ENCODE data around the gene TRIP6. TPM values are rescaled to one million over a fixed set of nuclear protein-coding genes. Genes with fewer than 3 reads are reported as not detected.

TRIP6 gene
- total RNA-seq, 1 experiment from 2014 or later = 140 TPM

GRCh38 chr7:100852048-100852872 is 14.9 kb upstream of the TRIP6 start, which contains the start of gene SLC12A9 (continued):
- no peak; the same call in 1 of the 2 replicates for TF ChIP-seq USF2 (CRISPR knock-in tag; IDR thresholded peaks at IDR 0.05)
- TF ChIP-seq ZNF138 (CRISPR knock-in tag; conservative IDR thresholded peaks at IDR 0.05) = no peak
- no peak for TF ChIP-seq TCF7 (CRISPR knock-in tag; IDR thresholded peaks at IDR 0.05; ENCODE audit: low read depth)
- no peak for TF ChIP-seq RORB (CRISPR knock-in tag; IDR thresholded peaks at IDR 0.05)
- no peak for TF ChIP-seq TEAD4 (CRISPR knock-in tag; IDR thresholded peaks at IDR 0.05)
- no peak for TF ChIP-seq HMGA2 (CRISPR knock-in tag; IDR thresholded peaks at IDR 0.05)
- peak; percentile 85 for TF ChIP-seq SP1 (CRISPR knock-in tag; conservative IDR thresholded peaks at IDR 0.05)
- no peak for TF ChIP-seq ZNF121 (CRISPR knock-in tag; IDR thresholded peaks at IDR 0.05)
- TF ChIP-seq GTF2I (CRISPR knock-in tag; conservative IDR thresholded peaks at IDR 0.05) = no peak
- no peak for TF ChIP-seq ATF2 (CRISPR knock-in tag; IDR thresholded peaks at IDR 0.05; ENCODE audit: borderline replicate concordance, low read depth)
- TF ChIP-seq GABPB1 (CRISPR knock-in tag; IDR thresholded peaks at IDR 0.05) = no peak
- TF ChIP-seq NR2C2 (CRISPR knock-in tag; IDR thresholded peaks at IDR 0.05) = no peak
- TF ChIP-seq CREM (CRISPR knock-in tag; IDR thresholded peaks at IDR 0.05) = peak; percentile 51; the same call in 1 of the 2 replicates
- no peak for TF ChIP-seq CDX4 (CRISPR knock-in tag; IDR thresholded peaks at IDR 0.05; ENCODE audit: borderline replicate concordance)
- no peak for TF ChIP-seq STAT6 (CRISPR knock-in tag; conservative IDR thresholded peaks at IDR 0.05; ENCODE audit: low read depth)
- no peak for TF ChIP-seq KAT7 (CRISPR knock-in tag; IDR thresholded peaks at IDR 0.05; ENCODE audit: borderline replicate concordance)
- no peak for TF ChIP-seq EMX1 (CRISPR knock-in tag; IDR thresholded peaks at IDR 0.05)
- TF ChIP-seq ZBTB43 (CRISPR knock-in tag; IDR thresholded peaks at IDR 0.05) = no peak; the same call in 1 of the 2 replicates
- TF ChIP-seq ZNF532 (CRISPR knock-in tag; IDR thresholded peaks at IDR 0.05; ENCODE audit: borderline replicate concordance) = no peak
- TF ChIP-seq ZNF423 (CRISPR knock-in tag; IDR thresholded peaks at IDR 0.05) = no peak
- peak; percentile 15; the same call in 1 of the 2 replicates for TF ChIP-seq SMAD3 (CRISPR knock-in tag; IDR thresholded peaks at IDR 0.05; ENCODE audit: borderline replicate concordance)
- TF ChIP-seq NFATC4 (CRISPR knock-in tag; IDR thresholded peaks at IDR 0.05) = no peak
- no peak for TF ChIP-seq IRF2 (CRISPR knock-in tag; IDR thresholded peaks at IDR 0.05; ENCODE audit: borderline replicate concordance, low read depth)
- no peak for TF ChIP-seq PRDM15 (CRISPR knock-in tag; IDR thresholded peaks at IDR 0.05)
